ENCODE results near the gene ACER1.
"Not testable (repeated sequence)": the region's sequence is repeated elsewhere in the genome, so short reads cannot be mapped to it uniquely, and the experiment has no call there.

Gene ACER1

GRCh38 chr19:6288737-6289136 lies 44.7 kb downstream of the ACER1 start:
- FAIRE-seq (no peak), DNase-seq (ENCODE audit: low spot score) (no peak)

- DNase-seq (ENCODE audit: low spot score) (no peak), FAIRE-seq (no peak)
Observed at GRCh38 chr19:6287269-6287885, 46.0 kb downstream of the ACER1 start.

- DNase-seq (ENCODE audit: low spot score) (no peak), FAIRE-seq (no peak)
Observed at GRCh38 chr19:6286676-6287075, 46.7 kb downstream of the ACER1 start.

GRCh38 chr19:6282393-6282792 lies 51.0 kb downstream of the ACER1 start:
- FAIRE-seq; DNase-seq (ENCODE audit: low spot score): not testable (repeated sequence)

- no peak for FAIRE-seq
- peak; percentile 87 for DNase-seq (ENCODE audit: low spot score)
Observed at GRCh38 chr19:6279931-6280591, 53.4 kb downstream of the ACER1 start, which contains the start of gene MLLT1. Gene MLLT1 (minus strand): TSS chr19:6279975. CDS start chr19:6279784, 191 bp downstream.

- no peak for DNase-seq (ENCODE audit: low spot score)
- no peak for FAIRE-seq
Observed at GRCh38 chr19:6279620-6279930, 53.8 kb downstream of the ACER1 start.

GRCh38 chr19:6278740-6279619 lies 54.4 kb downstream of the ACER1 start:
- FAIRE-seq: no peak
- no peak for DNase-seq (ENCODE audit: low spot score)

GRCh38 chr19:6278051-6278450 lies 55.4 kb downstream of the ACER1 start:
- FAIRE-seq: no peak
- no peak for DNase-seq (ENCODE audit: low spot score)

GRCh38 chr19:6276447-6276846 lies 57.0 kb downstream of the ACER1 start:
- no peak for FAIRE-seq
- DNase-seq (ENCODE audit: low spot score): no peak

- FAIRE-seq (no peak), DNase-seq (ENCODE audit: low spot score) (no peak)
Observed at GRCh38 chr19:6275170-6275744, 58.2 kb downstream of the ACER1 start.

GRCh38 chr19:6274756-6275155 lies 58.7 kb downstream of the ACER1 start:
- FAIRE-seq (no peak), DNase-seq (ENCODE audit: low spot score) (no peak)

GRCh38 chr19:6273701-6274601 lies 59.5 kb downstream of the ACER1 start:
- peak; percentile 89 for DNase-seq (ENCODE audit: low spot score)
- FAIRE-seq: peak; percentile 89

GRCh38 chr19:6272913-6273600 lies 60.4 kb downstream of the ACER1 start:
- no peak for DNase-seq (ENCODE audit: low spot score)
- FAIRE-seq: no peak

- FAIRE-seq: no peak
- no peak for DNase-seq (ENCODE audit: low spot score)
Observed at GRCh38 chr19:6272411-6272791, 61.0 kb downstream of the ACER1 start.

- no peak for DNase-seq (ENCODE audit: low spot score)
- no peak for FAIRE-seq
Observed at GRCh38 chr19:6271721-6272410, 61.5 kb downstream of the ACER1 start.

- no peak for DNase-seq (ENCODE audit: low spot score)
- FAIRE-seq: no peak
Observed at GRCh38 chr19:6271251-6271650, 62.2 kb downstream of the ACER1 start.

- no peak for FAIRE-seq
- no peak for DNase-seq (ENCODE audit: low spot score)
Observed at GRCh38 chr19:6270822-6271221, 62.6 kb downstream of the ACER1 start.

- DNase-seq (ENCODE audit: low spot score) (no peak), FAIRE-seq (no peak)
Observed at GRCh38 chr19:6270076-6270745, 63.2 kb downstream of the ACER1 start.
